A673 (cell line): Measurements from ENCODE around the gene MAP3K10. TPM values are rescaled to one million over a fixed set of nuclear protein-coding genes. Genes with fewer than 3 reads are reported as not detected.
"Not testable (repeated sequence)": the region's sequence is repeated elsewhere in the genome, so short reads cannot be mapped to it uniquely, and the experiment has no call there.

Source experiments
- BruUV-seq: library from RNA; stranded (reverse); fragments of 400-500 nt; replicated peaks from 2 replicates; lab custom pipeline; 2021; lab: Mats Ljungman, UMichigan
- CTCF ChIA-PET: fragments of 300-600 bp; sonication (Branson Sonifier 250); formaldehyde crosslinking; loops from one replicate; lab custom pipeline; 2022; ENCODE audit warnings: antibody characterized with exemption; lab: Charles Lee
- POLR2A ChIA-PET: fragments of 300-600 bp; sonication (Branson Sonifier 250); formaldehyde crosslinking; loops from one replicate; lab custom pipeline; 2022; ENCODE audit warnings: antibody characterized with exemption; ENCODE audit not compliant: low non-redundant PET; lab: Charles Lee
- DNase-seq: peaks from one replicate; pipeline ENCODE4 v3.0.0-alpha.2; 2015; ENCODE audit warnings: low spot score
- H3K27ac ChIP-seq: fragments of 200-600 bp; sonication (generic); 2 replicates; pipeline ENCODE4 v1.5.1; 2016; ENCODE audit warnings: mixed run types, low read depth, mild to moderate bottlenecking, mixed read lengths, antibody characterized with exemption, low read length; ENCODE audit not compliant: poor library complexity, severe bottlenecking
- H3K27me3 ChIP-seq: fragments of 200-600 bp; sonication (generic); replicated peaks from 2 replicates; pipeline ENCODE4 v1.6.1; 2017; ENCODE audit warnings: mixed run types, low read depth, mild to moderate bottlenecking, mixed read lengths, antibody characterized with exemption, low read length; ENCODE audit not compliant: insufficient read depth, poor library complexity
- H3K36me3 ChIP-seq: fragments of 200-600 bp; sonication (generic); 2 replicates; pipeline ENCODE4 v1.6.1; 2016; ENCODE audit warnings: mixed run types, mild to moderate bottlenecking, mixed read lengths, antibody characterized with exemption, low read length; ENCODE audit not compliant: insufficient read depth, poor library complexity, severe bottlenecking
- H3K4me1 ChIP-seq: fragments of 200-600 bp; sonication (generic); 2 replicates; pipeline ENCODE4 v1.6.1; 2017; ENCODE audit warnings: mixed run types, mild to moderate bottlenecking, mixed read lengths, antibody characterized with exemption, low read length; ENCODE audit not compliant: insufficient read depth, poor library complexity, severe bottlenecking
- H3K4me3 ChIP-seq: fragments of 200-600 bp; sonication (generic); 2 replicates; pipeline ENCODE4 v1.5.1; 2016; ENCODE audit warnings: low read depth, mixed run types, mild to moderate bottlenecking, mixed read lengths, low read length; ENCODE audit not compliant: poor library complexity, severe bottlenecking
- H3K9me3 ChIP-seq: fragments of 200-600 bp; sonication (generic); 2 replicates; pipeline ENCODE4 v1.6.1; 2016; ENCODE audit warnings: mixed run types, low read depth, mild to moderate bottlenecking, mixed read lengths, antibody characterized with exemption, low read length; ENCODE audit not compliant: poor library complexity, severe bottlenecking
- CTCF ChIP-seq: fragments of 300-800, 200-600 bp; sonication (generic); conservative IDR thresholded peaks from 2 replicates; pipeline ENCODE4 v1.5.1; 2017; ENCODE audit warnings: low read depth, mild to moderate bottlenecking, antibody characterized with exemption, low read length, moderate library complexity, mixed read lengths
- EZH2 ChIP-seq: fragments of 200-600 bp; sonication (generic); IDR thresholded peaks from 2 replicates; pipeline ENCODE4 v1.6.1; 2017; ENCODE audit warnings: borderline replicate concordance, low read depth, mild to moderate bottlenecking, mixed read lengths, antibody characterized with exemption, low read length; ENCODE audit not compliant: poor library complexity, severe bottlenecking
- intact Hi-C: fragments of 100-400 bp; cut with micrococcal nuclease; formaldehyde crosslinking; loops from one replicate; pipeline ENCODE4 v1.10.0; 2022; ENCODE audit not compliant: unreplicated experiment
- total RNA-seq: library from RNA; stranded (reverse); gene quantifications from 2 replicates; pipeline ENCODE4 v1.2.3, GENCODE V29; 2021

MAP3K10 gene
- total RNA-seq, 1 experiment from 2014 or later: 17.8 TPM

- Histone ChIP-seq H3K27me3 (no peaks in the 10 kb centered on the region), H3K4me1 (peaks cover 4% of the 10 kb centered on the region), H3K4me3 (no peak overlapping the region), H3K9me3 (no peaks in the 10 kb centered on the region), H3K36me3 (no peaks in the 10 kb centered on the region), H3K27ac (peak overlapping the region; percentile 1)
- intact Hi-C loops: loop anchor here (2.0 kb wide), 1 partner anchor 27 kb away; the partner anchor contains the start of gene MAP3K10
- ChIA-PET POLR2A (no interaction called here), CTCF (interaction anchor here (0.7 kb wide), 1 partner anchor 42 kb away, joined by 11 read pairs; no protein-coding TSS in a partner anchor)
- BruUV-seq: no TSS peak
- TF ChIP-seq CTCF (no peak), EZH2 (no peak)
- DNase-seq: no peak
Observed at GRCh38 chr19:40163541-40164129, 27.6 kb upstream of the MAP3K10 start.

- peaks cover 4% of the 10 kb centered on the region for H3K4me1 ChIP-seq
- H3K4me3 ChIP-seq: peak overlapping the region; percentile 20
- no peaks in the 10 kb centered on the region for H3K9me3 ChIP-seq
- no peaks in the 10 kb centered on the region for H3K27me3 ChIP-seq
- ChIA-PET POLR2A (interaction anchor here (0.5 to 0.7 kb wide), 2 partner anchors 9 to 50 kb away, joined by 3 to 12 read pairs; no protein-coding TSS in a partner anchor), CTCF (interaction anchor here (0.5 to 1.3 kb wide), 13 partner anchors 8 to 611 kb away, joined by 3 to 21 read pairs (median 5); no protein-coding TSS in a partner anchor)
- intact Hi-C loops: loop anchor here (1.0 to 2.0 kb wide), 3 partner anchors 21 to 25 kb away; partner anchors contain the start of gene MAP3K10
- peak; percentile 89 for DNase-seq
- no peak for TF ChIP-seq EZH2
- TF ChIP-seq CTCF: peak; percentile 96
- no peaks in the 10 kb centered on the region for H3K36me3 ChIP-seq
- H3K27ac ChIP-seq: no peak overlapping the region
- no TSS peak for BruUV-seq
Observed at GRCh38 chr19:40165362-40165937, 25.8 kb upstream of the MAP3K10 start.

- intact Hi-C loops, BruUV-seq, DNase-seq, POLR2A ChIA-PET, H3K27me3 ChIP-seq, H3K9me3 ChIP-seq, H3K27ac ChIP-seq, H3K36me3 ChIP-seq, H3K4me3 ChIP-seq, H3K4me1 ChIP-seq, CTCF ChIA-PET: not testable (repeated sequence)
Observed at GRCh38 chr19:40169482-40170302, 21.5 kb upstream of the MAP3K10 start.

GRCh38 chr19:40170303-40170989 is 20.8 kb upstream of the MAP3K10 start:
- H3K27ac ChIP-seq, H3K9me3 ChIP-seq, DNase-seq, H3K27me3 ChIP-seq, H3K4me1 ChIP-seq, H3K4me3 ChIP-seq, CTCF ChIA-PET, BruUV-seq, intact Hi-C loops, H3K36me3 ChIP-seq, POLR2A ChIA-PET: not testable (repeated sequence)

- H3K9me3 ChIP-seq, CTCF ChIA-PET, POLR2A ChIA-PET, H3K4me3 ChIP-seq, intact Hi-C loops, H3K36me3 ChIP-seq, H3K4me1 ChIP-seq, H3K27ac ChIP-seq, BruUV-seq, DNase-seq, H3K27me3 ChIP-seq: not testable (repeated sequence)
Observed at GRCh38 chr19:40171293-40171692, 19.9 kb upstream of the MAP3K10 start.
